Cardiac atrium fibroblast (primary cell): ENCODE results near the gene SEPTIN2. TPM values are rescaled to one million over a fixed set of nuclear protein-coding genes. Genes with fewer than 3 reads are reported as not detected.

Experiments used
- total RNA-seq: library from RNA; depleted of rRNA; stranded (reverse); fragments of >200 nt; gene quantifications from 2 replicates; pipeline ENCODE4 v1.2.3, GENCODE V29; 2015

The SEPTIN2 gene
- 364 and 366 TPM in 2 replicates for total RNA-seq

GRCh38 chr2:241315879-241316631 is at the start of gene SEPTIN2:
SEPTIN2 (plus strand) TSS chr2:241315925; CDS start chr2:241324233, 8,308 bp downstream.

DNA sequence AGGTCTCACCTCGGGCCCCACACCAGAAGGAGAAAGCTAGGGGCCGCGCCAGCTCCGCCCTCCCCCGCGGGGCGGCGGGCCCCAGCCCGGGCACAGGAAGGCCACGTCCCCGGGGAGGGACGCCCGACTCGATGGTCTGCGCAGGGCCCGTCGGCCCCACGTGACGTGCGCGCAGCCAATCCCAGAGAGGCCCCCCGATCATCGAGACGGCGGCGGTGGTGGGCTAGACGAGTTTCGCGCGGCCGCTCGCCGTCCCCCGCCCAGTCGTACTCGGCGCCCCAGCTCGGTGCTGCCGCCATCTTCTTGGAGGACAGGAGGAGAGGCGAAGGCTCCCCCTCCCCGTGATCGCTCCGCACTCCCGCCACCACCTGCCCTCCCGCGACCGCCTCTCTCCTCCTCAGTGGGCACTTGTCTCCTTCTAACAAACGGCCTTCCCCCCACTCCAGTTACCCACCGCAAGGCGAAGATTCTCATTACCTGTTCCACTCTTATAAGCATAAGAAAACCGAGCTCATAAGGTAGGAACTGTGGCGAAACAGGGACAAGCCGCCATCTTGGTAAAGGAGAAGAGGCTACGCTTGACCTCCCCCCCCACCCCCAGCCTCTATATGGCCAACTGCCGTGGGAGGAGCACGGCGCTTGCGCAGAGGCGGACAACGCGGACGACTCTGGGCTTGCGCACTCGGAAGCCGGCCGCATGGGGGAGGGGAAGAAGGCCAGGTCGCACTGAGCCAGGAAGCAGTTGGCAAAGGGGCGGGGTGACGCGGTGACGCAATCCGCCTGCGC is 439 bp upstream of the SEPTIN2 start, which contains the start of gene HDLBP:
Gene HDLBP (minus strand): TSS at position 580 of the 786 bp plus-strand sequence. CDS start 48,803 bp downstream, outside the sequence.

GRCh38 chr2:241355983-241356870 is 40.5 kb downstream of the SEPTIN2 start, which contains the start of gene FARP2:
FARP2 (plus strand) TSS chr2:241356285; CDS start chr2:241373108, 16,823 bp downstream.

Other genes starting within 250 kb of the SEPTIN2 start
- gene MTERF4, start 213.6 kb upstream of the SEPTIN2 start, total RNA-seq: 16.5 and 26.4 TPM in 2 replicates
- 0.54 and 1.9 TPM in 2 replicates for gene PASK, start 166.5 kb upstream of the SEPTIN2 start, total RNA-seq
- gene PPP1R7, start 165.5 kb upstream of the SEPTIN2 start, total RNA-seq: 63.9 and 77.3 TPM in 2 replicates
- 1.6 and 2.0 TPM in 2 replicates for gene ANO7, start 127.2 kb upstream of the SEPTIN2 start, total RNA-seq
- gene HDLBP, start 253 bp upstream of the SEPTIN2 start, total RNA-seq: 646 and 686 TPM in 2 replicates
- 30.3 and 42.9 TPM in 2 replicates for gene FARP2, start 40.4 kb downstream of the SEPTIN2 start, total RNA-seq
- gene STK25, start 192.7 kb downstream of the SEPTIN2 start, total RNA-seq: 198 and 268 TPM in 2 replicates
- gene BOK, start 242.8 kb downstream of the SEPTIN2 start, total RNA-seq: 64.0 and 78.2 TPM in 2 replicates